Esophagus muscularis mucosa (tissue), 3 donors: ENCODE measurements around the gene KCNA4.

Experiments
- POLR2A ChIP-seq: fragments of 450-650 bp; IDR thresholded peaks from one replicate; pipeline ENCODE4 v1.6.1; 2017; ENCODE audit warnings: antibody characterized with exemption, moderate library complexity, mild to moderate bottlenecking, low read depth
- POLR2AphosphoS5 ChIP-seq, 2 donors: sonication (generic); formaldehyde crosslinking; IDR thresholded peaks; one replicate each; pipeline ENCODE4 v1.6.1; 2017; ENCODE audit warnings: antibody characterized with exemption in 2 of 2
- TF ChIP-seq, protein P1 (sequence below), 3 experiments: fragments of 200-600 bp in 2 of 3; fragments of 450-650 bp in 1 of 3; sonication (generic) in 2 of 3; IDR thresholded peaks; one replicate each; pipeline ENCODE4 v1.5.1; 2017 to 2019; ENCODE audit warnings: antibody characterized with exemption in 3 of 3, mild to moderate bottlenecking in 2 of 3, moderate library complexity in 1 of 3

DNA sequence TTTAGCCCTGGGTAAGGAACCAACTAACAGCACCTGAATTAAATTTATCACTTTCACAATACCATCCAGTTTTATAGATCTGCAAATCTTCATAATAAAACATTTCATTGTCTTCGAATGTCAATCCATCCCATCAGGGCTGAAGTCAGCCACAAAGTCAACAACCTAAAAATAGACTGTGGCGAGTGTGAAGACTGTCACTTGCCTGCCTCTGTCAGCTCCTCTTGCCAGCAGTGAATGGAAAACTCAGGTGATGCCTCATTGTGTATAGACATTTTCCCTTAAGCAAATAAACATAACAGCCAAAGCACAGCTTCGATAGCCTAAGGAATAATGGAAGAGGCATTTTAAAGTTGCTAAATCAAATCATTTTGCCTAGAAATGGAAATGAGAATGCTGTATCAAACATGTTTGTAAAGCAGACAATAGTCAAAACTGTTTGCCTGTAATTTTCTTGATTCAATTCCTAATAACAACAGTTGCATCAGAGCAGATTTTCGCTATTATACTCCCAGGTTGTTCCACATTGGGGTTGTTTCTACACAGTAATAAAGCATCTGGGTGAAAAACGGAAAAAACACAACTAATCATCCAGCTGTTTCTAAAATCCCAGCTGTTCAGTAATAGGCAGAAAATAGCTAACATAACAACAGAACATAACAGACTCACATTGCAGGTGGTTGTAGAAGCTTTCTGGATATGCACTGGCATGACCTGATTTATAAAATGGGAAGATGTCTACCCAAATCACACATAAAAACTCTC, 15.7 kb downstream of the KCNA4 start:
- TF ChIP-seq, protein P1, sequence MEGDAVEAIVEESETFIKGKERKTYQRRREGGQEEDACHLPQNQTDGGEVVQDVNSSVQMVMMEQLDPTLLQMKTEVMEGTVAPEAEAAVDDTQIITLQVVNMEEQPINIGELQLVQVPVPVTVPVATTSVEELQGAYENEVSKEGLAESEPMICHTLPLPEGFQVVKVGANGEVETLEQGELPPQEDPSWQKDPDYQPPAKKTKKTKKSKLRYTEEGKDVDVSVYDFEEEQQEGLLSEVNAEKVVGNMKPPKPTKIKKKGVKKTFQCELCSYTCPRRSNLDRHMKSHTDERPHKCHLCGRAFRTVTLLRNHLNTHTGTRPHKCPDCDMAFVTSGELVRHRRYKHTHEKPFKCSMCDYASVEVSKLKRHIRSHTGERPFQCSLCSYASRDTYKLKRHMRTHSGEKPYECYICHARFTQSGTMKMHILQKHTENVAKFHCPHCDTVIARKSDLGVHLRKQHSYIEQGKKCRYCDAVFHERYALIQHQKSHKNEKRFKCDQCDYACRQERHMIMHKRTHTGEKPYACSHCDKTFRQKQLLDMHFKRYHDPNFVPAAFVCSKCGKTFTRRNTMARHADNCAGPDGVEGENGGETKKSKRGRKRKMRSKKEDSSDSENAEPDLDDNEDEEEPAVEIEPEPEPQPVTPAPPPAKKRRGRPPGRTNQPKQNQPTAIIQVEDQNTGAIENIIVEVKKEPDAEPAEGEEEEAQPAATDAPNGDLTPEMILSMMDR (IDR thresholded peaks at IDR 0.05), result no peak
- TF ChIP-seq POLR2A, result no peak
- TF ChIP-seq POLR2AphosphoS5 (IDR thresholded peaks at IDR 0.05), result no peak
